ENCODE measurements around the gene MYO9B. TPM values are rescaled to one million over a fixed set of nuclear protein-coding genes. Genes with fewer than 3 reads are reported as not detected.

Gene MYO9B
- total RNA-seq, 1 experiment from 2014 or later, result 103 TPM

GRCh38 chr19:17195106-17195505 is 119.5 kb downstream of the MYO9B start:
- no peaks in the 10 kb centered on the region for H3K79me2 ChIP-seq (ENCODE audit: low read depth)
- ChIA-PET POLR2A (ENCODE audit: unreplicated experiment) (no interaction called here), CTCF (no interaction called here)
- no peaks in the 10 kb centered on the region; the same call in 1 of the 2 replicates for H3F3A ChIP-seq (ENCODE audit: insufficient read depth, low read depth)
- DNase-seq, result no peak
- TF ChIP-seq EZH2 (IDR thresholded peaks at IDR 0.05; ENCODE audit: low read depth) (no peak), CTCF (conservative IDR thresholded peaks at IDR 0.05) (no peak)
- H4K20me1 ChIP-seq (ENCODE audit: insufficient read depth), result 0 out of 2 replicates have a peak, but pooled peaks cover under 1% of the 10 kb centered on the region
- no TSS peak for BruUV-seq (replicated peaks)
- no peak overlapping the region for H2AFZ ChIP-seq
- no peak overlapping the region for H3K27ac ChIP-seq
- H3K4me2 ChIP-seq, result no peak overlapping the region
- no peak overlapping the region for H3K4me3 ChIP-seq
- no peaks in the 10 kb centered on the region for H3K9me2 ChIP-seq (ENCODE audit: insufficient read depth)
- H3K4me1 ChIP-seq (replicated peaks; ENCODE audit: insufficient read depth), result no peaks in the 10 kb centered on the region
- intact Hi-C loops (cut with micrococcal nuclease; ENCODE audit: unreplicated experiment), result no loop called here
- H3K36me3 ChIP-seq (ENCODE audit: low read depth), result 0 out of 2 replicates have a peak, but pooled peaks cover 11% of the 10 kb centered on the region
- no peaks in the 10 kb centered on the region for H3K9me3 ChIP-seq (ENCODE audit: insufficient read depth, low read depth)
- no peaks in the 10 kb centered on the region for H3K27me3 ChIP-seq (ENCODE audit: insufficient read depth, low read depth)

DNA sequence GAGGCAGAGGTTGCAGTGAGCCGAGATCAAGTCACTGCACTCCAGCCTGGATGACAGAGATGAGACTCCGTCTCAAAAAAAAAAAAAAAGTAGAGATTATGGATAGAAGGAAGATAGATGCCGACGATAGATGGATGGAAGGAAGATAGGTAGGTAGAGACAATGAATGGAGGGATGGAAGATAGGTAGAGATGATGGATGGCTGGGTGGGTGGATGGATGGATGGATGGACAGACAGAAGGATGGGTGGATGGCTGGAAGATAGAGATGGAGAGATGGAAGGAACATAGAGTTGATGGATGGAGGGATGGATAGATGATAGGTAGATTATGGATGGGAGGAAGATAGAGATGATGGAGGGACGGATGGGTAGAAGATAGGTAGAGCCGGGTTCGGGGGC is 121.0 kb downstream of the MYO9B start:
- Histone ChIP-seq H3K27me3 (ENCODE audit: insufficient read depth, low read depth) (no peaks in the 10 kb centered on the region), H4K20me1 (ENCODE audit: insufficient read depth) (no peaks in the 10 kb centered on the region), H3K4me3 (no peak overlapping the region), H3K79me2 (ENCODE audit: low read depth) (no peaks in the 10 kb centered on the region), H3K27ac (no peak overlapping the region), H3K9me2 (ENCODE audit: insufficient read depth) (no peaks in the 10 kb centered on the region), H2AFZ (no peak overlapping the region), H3K4me1 (replicated peaks; ENCODE audit: insufficient read depth) (no peaks in the 10 kb centered on the region), H3F3A (ENCODE audit: insufficient read depth, low read depth) (peaks cover 7% of the 10 kb centered on the region), H3K4me2 (no peak overlapping the region), H3K9me3 (ENCODE audit: insufficient read depth, low read depth) (no peaks in the 10 kb centered on the region), H3K36me3 (ENCODE audit: low read depth) (0 out of 2 replicates have a peak, but pooled peaks cover 10% of the 10 kb centered on the region)
- ChIA-PET CTCF (no interaction called here), POLR2A (ENCODE audit: unreplicated experiment) (no interaction called here)
- BruUV-seq (replicated peaks), result no TSS peak
- TF ChIP-seq EZH2 (IDR thresholded peaks at IDR 0.05; ENCODE audit: low read depth) (no peak), CTCF (conservative IDR thresholded peaks at IDR 0.05) (no peak)
- no peak for DNase-seq
- intact Hi-C loops (cut with micrococcal nuclease; ENCODE audit: unreplicated experiment), result no loop called here

DNA sequence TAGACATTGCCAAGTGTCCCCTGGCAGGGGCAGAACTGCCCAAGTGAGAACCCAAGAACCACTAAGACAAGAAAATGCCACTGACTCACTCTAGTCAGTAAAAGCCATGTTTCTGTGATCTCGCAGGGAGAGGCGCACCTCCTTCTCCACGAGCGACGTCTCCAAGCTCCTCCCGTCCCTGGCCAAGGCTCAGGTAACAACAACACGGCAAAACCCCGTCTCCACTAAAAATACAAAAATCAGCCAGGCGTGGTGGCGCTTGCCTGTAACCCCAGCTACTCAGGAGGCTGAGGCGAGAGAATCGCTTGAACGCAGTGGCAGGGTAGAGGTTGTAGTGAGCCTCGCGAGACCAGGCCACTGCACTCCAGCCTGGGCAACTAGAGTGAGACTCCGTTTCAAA is 122.1 kb downstream of the MYO9B start:
- BruUV-seq (replicated peaks), result no TSS peak
- CTCF ChIA-PET, result no interaction called here

More for the DNA sequence above, 122.1 kb downstream of the MYO9B start:
- TF ChIP-seq EZH2 (IDR thresholded peaks at IDR 0.05; ENCODE audit: low read depth) (no peak), CTCF (conservative IDR thresholded peaks at IDR 0.05) (no peak)
- Histone ChIP-seq H3K27me3 (ENCODE audit: insufficient read depth, low read depth) (no peaks in the 10 kb centered on the region), H3F3A (ENCODE audit: insufficient read depth, low read depth) (peaks cover 7% of the 10 kb centered on the region), H3K27ac (no peak overlapping the region), H3K4me2 (no peak overlapping the region), H3K4me1 (replicated peaks; ENCODE audit: insufficient read depth) (no peaks in the 10 kb centered on the region), H2AFZ (no peak overlapping the region), H3K4me3 (no peak overlapping the region), H3K79me2 (ENCODE audit: low read depth) (no peaks in the 10 kb centered on the region), H3K36me3 (ENCODE audit: low read depth) (0 out of 2 replicates have a peak, but pooled peaks cover 9% of the 10 kb centered on the region), H4K20me1 (ENCODE audit: insufficient read depth) (no peaks in the 10 kb centered on the region), H3K9me2 (ENCODE audit: insufficient read depth) (no peaks in the 10 kb centered on the region), H3K9me3 (ENCODE audit: insufficient read depth, low read depth) (no peaks in the 10 kb centered on the region)
- POLR2A ChIA-PET (ENCODE audit: unreplicated experiment), result no interaction called here
- intact Hi-C loops (cut with micrococcal nuclease; ENCODE audit: unreplicated experiment), result no loop called here
- DNase-seq, result no peak

Measured in PC-9 (cell line).